GM12878 (cell line): ENCODE data around the gene PLA2G1B. TPM values are rescaled to one million over a fixed set of nuclear protein-coding genes. Genes with fewer than 3 reads are reported as not detected.

Source experiments
- BACH1 ChIP-seq: fragments of 450-650 bp; IDR thresholded peaks from 2 replicates; pipeline ENCODE4 v1.6.1; 2017; ENCODE audit warnings: mild to moderate bottlenecking, borderline replicate concordance
- E2F4 ChIP-seq: IDR thresholded peaks from 2 replicates; pipeline ENCODE4 v1.6.1; 2012; ENCODE audit warnings: low read depth, low read length, improper control_type of control experiment
- EP300 ChIP-seq, 2 experiments: fragments of 150-350 bp in 1 of 2; IDR thresholded peaks; 2 replicates each; pipeline ENCODE4 v1.6.1; 2011 to 2012; ENCODE audit warnings: low read depth in 2 of 2, low read length in 2 of 2, borderline replicate concordance in 1 of 2, improper control_type of control experiment in 1 of 2, inconsistent platforms in 1 of 2; ENCODE audit not compliant: control insufficient read depth in 1 of 2
- GATAD2B ChIP-seq: fragments of 450-650 bp; conservative IDR thresholded peaks from 2 replicates; pipeline ENCODE4 v1.6.1; 2017; ENCODE audit warnings: low read depth, mild to moderate bottlenecking, moderate library complexity
- HDAC6 ChIP-seq: fragments of 200-600 bp; sonication (generic); IDR thresholded peaks from one replicate; pipeline ENCODE4 v1.8.0; 2017; ENCODE audit warnings: antibody characterized with exemption; ENCODE audit not compliant: unreplicated experiment
- IRF3 ChIP-seq: fragments of 450-650 bp; IDR thresholded peaks from 2 replicates; pipeline ENCODE4 v1.6.1; 2014; ENCODE audit warnings: mild to moderate bottlenecking
- MTA2 ChIP-seq: fragments of 450-650 bp; IDR thresholded peaks from 2 replicates; pipeline ENCODE4 v1.6.1; 2016; ENCODE audit warnings: low read depth, mild to moderate bottlenecking, moderate library complexity
- NBN ChIP-seq: fragments of 450-650 bp; IDR thresholded peaks from 2 replicates; pipeline ENCODE4 v1.6.1; 2016
- NFYA ChIP-seq: IDR thresholded peaks from 2 replicates; pipeline ENCODE4 v1.6.1; 2011; ENCODE audit warnings: low read depth, mild to moderate bottlenecking, low read length, improper control_type of control experiment, borderline replicate concordance
- PKNOX1 ChIP-seq: fragments of 450-650 bp; IDR thresholded peaks from 2 replicates; pipeline ENCODE4 v1.6.1; 2016; ENCODE audit warnings: mild to moderate bottlenecking
- POU2F2 ChIP-seq: IDR thresholded peaks from 3 replicates; pipeline ENCODE4 v1.6.1; 2011; ENCODE audit warnings: low read depth, mild to moderate bottlenecking, low read length, borderline replicate concordance
- REST ChIP-seq: IDR thresholded peaks from 2 replicates; pipeline ENCODE4 v1.6.1; 2012; ENCODE audit warnings: mild to moderate bottlenecking, low read depth, low read length
- ZBTB40 ChIP-seq: fragments of 450-650 bp; IDR thresholded peaks from 2 replicates; pipeline ENCODE4 v1.6.1; 2016; ENCODE audit warnings: mild to moderate bottlenecking, moderate library complexity, borderline replicate concordance
- polyA plus RNA-seq, 11 experiments: library from polyadenylated mRNA; depleted of rRNA in 4 of 11; unstranded in 6 of 11; stranded (reverse) in 5 of 11; fragments of >200 nt; fragmentation: Nextera tagmentation in 4 of 11; fragmentation: Illumina TruSeq in 1 of 11; extraction: Ambion mirVana in 4 of 11; extraction: Trizol in 1 of 11; gene quantifications; 1 replicate in 1 of 11; 2 replicates in 10 of 11; pipeline versions ENCODE4 v1.2.1 to v1.2.3, GENCODE V29; 2011 to 2016; ENCODE audit warnings: inconsistent platforms in 2 of 11, missing spikeins in 2 of 11, low read depth in 1 of 11
- total RNA-seq, 4 experiments: library from RNA; depleted of rRNA in 3 of 4; stranded (reverse); fragments of >200 nt in 3 of 4; fragmentation: Illumina TruSeq in 1 of 4; extraction: Trizol in 1 of 4; gene quantifications; 2 replicates each; pipeline versions ENCODE4 v1.2.1 to v1.2.3, GENCODE V29; 2013 to 2021

Gene PLA2G1B
- total and polyA plus RNA-seq, 10 of the 15 experiments (the other 5 are each of a cell fraction or from before 2014, with no cell fraction given) = not detected

- TF ChIP-seq ZBTB40 = peak; percentile 16; the same call in 1 of the 2 replicates
- no peak; a peak in 1 of 4 replicates for TF ChIP-seq EP300 (IDR thresholded peaks at IDR 0.05; ENCODE audit: borderline replicate concordance in 1 of 2, control insufficient read depth in 1 of 2, low read depth in 2 of 2, low read length in 2 of 2)
- TF ChIP-seq BACH1 = peak; percentile 37; the same call in 1 of the 2 replicates
- no peak for TF ChIP-seq E2F4
- no peak for TF ChIP-seq POU2F2
- TF ChIP-seq HDAC6 = no peak
- TF ChIP-seq REST = no peak
- no peak for TF ChIP-seq MTA2
- peak; percentile 69 for TF ChIP-seq PKNOX1
- TF ChIP-seq NFYA = no peak; the same call in 1 of the 2 replicates
- TF ChIP-seq IRF3 = peak; percentile 64; the same call in 1 of the 2 replicates
- TF ChIP-seq GATAD2B = peak; percentile 36; the same call in 1 of the 2 replicates
- TF ChIP-seq NBN = no peak
These were observed 10.1 kb downstream of the PLA2G1B start (continued) for GRCh38 chr12:120317224-120318105.
